Left ventricle myocardium inferior (tissue), 1 donor: ENCODE measurements around the gene CSMD2. TPM values are rescaled to one million over a fixed set of nuclear protein-coding genes. Genes with fewer than 3 reads are reported as not detected.

Experiments used
- DNase-seq: peaks from one replicate; pipeline ENCODE4 v3.0.0-alpha.2; 2020
- H3K27ac ChIP-seq: fragments of 200-600 bp; replicated peaks from 2 replicates; pipeline ENCODE4 v1.8.0; 2021
- H3K27me3 ChIP-seq: fragments of 200-600 bp; 2 replicates; pipeline ENCODE4 v1.8.0; 2021; ENCODE audit warnings: low read depth
- H3K36me3 ChIP-seq: fragments of 200-600 bp; 2 replicates; pipeline ENCODE4 v1.8.0; 2021
- H3K4me1 ChIP-seq: fragments of 200-600 bp; 2 replicates; pipeline ENCODE4 v1.8.0; 2021
- H3K4me3 ChIP-seq: fragments of 200-600 bp; 2 replicates; pipeline ENCODE4 v1.8.0; 2021; ENCODE audit warnings: mild to moderate bottlenecking, moderate library complexity
- H3K9me3 ChIP-seq: fragments of 200-600 bp; replicated peaks from 2 replicates; pipeline ENCODE4 v1.8.0; 2021
- CTCF ChIP-seq: fragments of 200-600 bp; IDR thresholded peaks from 2 replicates; pipeline ENCODE4 v1.8.0; 2021; ENCODE audit warnings: antibody characterized with exemption, mild to moderate bottlenecking, borderline replicate concordance
- intact Hi-C: fragments of 100-400 bp; cut with micrococcal nuclease; formaldehyde crosslinking; loops from one replicate; pipeline ENCODE4 v1.11.0; 2022
- total RNA-seq: library from RNA; stranded (reverse); fragmentation: NEBNext Ultra II Directional; extraction: Animal tissue kit (Norgen Biotek cat#: 25700); gene quantifications from one replicate; pipeline ENCODE4 v1.2.1, GENCODE V29; 2021
- donor health status: DM: no; HTN: yes; CAD: no; lungs with severe emphysema.

The CSMD2 gene
- total RNA-seq, 1 donor from 2014 or later = 0.14 TPM

GRCh38 chr1:33743221-33743998 is 421.6 kb downstream of the CSMD2 start:
- DNase-seq = no peak
- no peaks in the 10 kb centered on the region for H3K36me3 ChIP-seq
- peaks cover 18% of the 10 kb centered on the region for H3K27me3 ChIP-seq
- no peak overlapping the region for H3K4me3 ChIP-seq
- intact Hi-C loops = no loop called here
- H3K9me3 ChIP-seq = no peaks in the 10 kb centered on the region
- TF ChIP-seq CTCF = no peak
- no peak overlapping the region for H3K27ac ChIP-seq
- H3K4me1 ChIP-seq = no peaks in the 10 kb centered on the region

DNA sequence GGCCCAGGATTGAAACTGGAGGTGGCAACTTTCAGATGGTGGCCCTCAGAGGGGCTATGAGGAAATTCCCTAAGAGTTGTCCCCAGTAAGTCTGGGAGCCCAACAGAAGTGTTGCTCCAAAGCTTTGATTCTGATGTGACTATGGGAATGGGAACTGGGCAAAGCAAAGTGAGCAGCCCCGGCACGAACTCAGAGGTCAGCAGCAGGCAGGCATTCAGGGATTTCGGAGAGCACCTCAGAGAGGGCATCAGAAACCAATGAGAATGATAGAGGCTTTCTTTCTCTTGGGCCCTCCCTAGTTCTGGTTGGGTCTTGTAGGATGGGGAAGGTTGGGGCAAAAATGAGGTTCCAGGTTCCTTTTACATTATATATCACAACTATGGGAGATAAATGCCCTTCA is 422.4 kb downstream of the CSMD2 start:
- intact Hi-C loops = no loop called here

GRCh38 chr1:33741749-33742148 is 423.3 kb downstream of the CSMD2 start:
- Histone ChIP-seq H3K4me3 (no peak overlapping the region), H3K36me3 (no peaks in the 10 kb centered on the region), H3K4me1 (no peaks in the 10 kb centered on the region), H3K9me3 (no peaks in the 10 kb centered on the region), H3K27me3 (peaks cover 26% of the 10 kb centered on the region), H3K27ac (no peak overlapping the region)
- DNase-seq = no peak
- intact Hi-C loops = no loop called here
- TF ChIP-seq CTCF = no peak

More for the DNA sequence above, 422.4 kb downstream of the CSMD2 start:
- no peak for DNase-seq
- H3K36me3 ChIP-seq = no peaks in the 10 kb centered on the region
- peaks cover 18% of the 10 kb centered on the region for H3K27me3 ChIP-seq
- TF ChIP-seq CTCF = no peak
- H3K4me1 ChIP-seq = no peaks in the 10 kb centered on the region
- H3K9me3 ChIP-seq = no peaks in the 10 kb centered on the region
- no peak overlapping the region for H3K4me3 ChIP-seq
- H3K27ac ChIP-seq = no peak overlapping the region

GRCh38 chr1:33740040-33740744 is 424.8 kb downstream of the CSMD2 start:
- Histone ChIP-seq H3K27ac (no peak overlapping the region), H3K4me1 (no peaks in the 10 kb centered on the region), H3K27me3 (peaks cover 33% of the 10 kb centered on the region), H3K4me3 (no peak overlapping the region), H3K9me3 (no peaks in the 10 kb centered on the region), H3K36me3 (no peaks in the 10 kb centered on the region)
- TF ChIP-seq CTCF = no peak
- no peak for DNase-seq
- intact Hi-C loops = no loop called here

DNA sequence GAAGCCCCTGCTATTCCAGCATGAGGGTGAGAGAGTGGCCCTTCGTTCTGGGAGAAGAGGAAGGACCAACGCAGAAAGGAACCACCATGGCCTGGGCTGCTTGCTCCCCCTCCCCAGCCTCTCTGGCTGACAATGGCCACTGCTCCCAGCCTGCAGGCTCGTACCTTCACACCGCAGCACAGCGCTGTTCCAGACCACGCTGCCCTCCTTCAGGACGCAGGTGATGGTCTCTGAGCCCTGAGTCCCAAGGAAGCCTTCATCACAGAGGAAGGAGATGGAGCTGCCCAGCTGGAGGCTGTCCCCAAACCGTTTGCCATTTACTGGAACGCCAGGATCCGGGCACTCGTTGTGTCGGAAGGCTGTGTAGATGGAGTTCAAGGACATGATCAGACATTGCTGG is 426.1 kb downstream of the CSMD2 start:
- Histone ChIP-seq H3K27me3 (peaks cover 46% of the 10 kb centered on the region), H3K4me3 (no peak overlapping the region), H3K36me3 (no peaks in the 10 kb centered on the region), H3K27ac (no peak overlapping the region), H3K9me3 (no peaks in the 10 kb centered on the region), H3K4me1 (no peaks in the 10 kb centered on the region)
- TF ChIP-seq CTCF = no peak
- intact Hi-C loops = no loop called here
- no peak for DNase-seq
